Colonic mucosa (tissue), 4 donors: ENCODE results near the gene SLC6A8. TPM values are rescaled to one million over a fixed set of nuclear protein-coding genes. Genes with fewer than 3 reads are reported as not detected.
"Not testable (repeated sequence)": the region's sequence is repeated elsewhere in the genome, so short reads cannot be mapped to it uniquely, and the experiment has no call there.

Source experiments
- DNase-seq: peaks from one replicate; pipeline ENCODE4 v3.0.0-alpha.2; 2020
- H3K27ac ChIP-seq: fragments of 200-600 bp; one replicate; pipeline ENCODE4 v1.8.0; 2021
- H3K27me3 ChIP-seq: fragments of 200-600 bp; one replicate; pipeline ENCODE4 v1.8.0; 2021
- H3K36me3 ChIP-seq: fragments of 200-600 bp; one replicate; pipeline ENCODE4 v1.8.0; 2021
- H3K4me1 ChIP-seq: fragments of 200-600 bp; one replicate; pipeline ENCODE4 v1.8.0; 2021; ENCODE audit warnings: mild to moderate bottlenecking
- H3K4me3 ChIP-seq: fragments of 200-600 bp; one replicate; pipeline ENCODE4 v1.8.0; 2021
- H3K9ac ChIP-seq, 2 donors: one replicate each; pipeline ENCODE4 v1.7.0; 2013; ENCODE audit warnings: control low read depth in 2 of 2, low read depth in 2 of 2, low read length in 2 of 2
- H3K9me3 ChIP-seq: fragments of 200-600 bp; one replicate; pipeline ENCODE4 v1.8.0; 2021
- CTCF ChIP-seq: fragments of 200-600 bp; IDR thresholded peaks from one replicate; pipeline ENCODE4 v1.8.0; 2022; ENCODE audit warnings: antibody characterized with exemption, mild to moderate bottlenecking
- intact Hi-C: fragments of 100-400 bp; cut with DNase I; formaldehyde crosslinking; loops from one replicate; pipeline ENCODE4 v1.14.1; 2022
- total RNA-seq, 2 donors: library from RNA; stranded (reverse); fragmentation: NEBNext Ultra II Directional in 1 of 2; extraction: Animal tissue kit (Norgen Biotek cat#: 25700) in 1 of 2; gene quantifications; one replicate each; pipeline ENCODE4 v1.2.1, GENCODE V29; 2021
- donor health status: healthy.
- donor health status: DM: no; HTN: no; CAD: no.
- donor health status: DM: no; HTN: no; CAD: no.

The SLC6A8 gene
- total RNA-seq, 2 donors from 2014 or later: 197 to 435 TPM

GRCh38 chrX:153672531-153673427 lies 14.9 kb upstream of the SLC6A8 start:
- no peak overlapping the region for H3K9ac ChIP-seq
- intact Hi-C loops: no loop called here
- H3K4me1 ChIP-seq: no peaks in the 10 kb centered on the region
- no peak overlapping the region for H3K4me3 ChIP-seq
- H3K36me3 ChIP-seq: no peaks in the 10 kb centered on the region
- H3K27me3 ChIP-seq: no peaks in the 10 kb centered on the region
- no peak for TF ChIP-seq CTCF
- no peak overlapping the region for H3K27ac ChIP-seq
- no peak for DNase-seq
- H3K9me3 ChIP-seq: no peaks in the 10 kb centered on the region

- DNase-seq: no peak
- no peak for TF ChIP-seq CTCF
- Histone ChIP-seq H3K4me3 (no peak within 1 kb of the TSS), H3K36me3 (no peaks in the 10 kb centered on the region), H3K9me3 (no peaks in the 10 kb centered on the region), H3K27me3 (no peaks in the 10 kb centered on the region), H3K27ac (no peak within 1 kb of the TSS), H3K9ac (no peak within 1 kb of the TSS), H3K4me1 (no peaks in the 10 kb centered on the region)
- intact Hi-C loops: no loop called here
These were observed 14.1 kb upstream of the SLC6A8 start, which contains the start of gene PNCK for GRCh38 chrX:153673428-153674218. PNCK (minus strand) TSS chrX:153673813; CDS start chrX:153673076, 737 bp downstream.

GRCh38 chrX:153674219-153674851 lies 13.4 kb upstream of the SLC6A8 start:
- H3K4me3 ChIP-seq: no peak overlapping the region
- no peak overlapping the region for H3K27ac ChIP-seq
- intact Hi-C loops: no loop called here
- H3K27me3 ChIP-seq: no peaks in the 10 kb centered on the region
- no peaks in the 10 kb centered on the region for H3K9me3 ChIP-seq
- DNase-seq: no peak
- no peak overlapping the region for H3K9ac ChIP-seq
- no peak for TF ChIP-seq CTCF
- no peaks in the 10 kb centered on the region for H3K36me3 ChIP-seq
- no peaks in the 10 kb centered on the region for H3K4me1 ChIP-seq

GRCh38 chrX:153681175-153681574 lies 6.6 kb upstream of the SLC6A8 start:
- Histone ChIP-seq H3K9ac (no peak overlapping the region), H3K36me3 (no peaks in the 10 kb centered on the region), H3K27ac (no peak overlapping the region), H3K4me3 (no peak overlapping the region), H3K27me3 (no peaks in the 10 kb centered on the region), H3K9me3 (no peaks in the 10 kb centered on the region), H3K4me1 (no peaks in the 10 kb centered on the region)
- no peak for DNase-seq
- intact Hi-C loops: no loop called here
- no peak for TF ChIP-seq CTCF

GRCh38 chrX:153683486-153683885 lies 4.2 kb upstream of the SLC6A8 start:
- H3K9ac ChIP-seq, H3K27ac ChIP-seq, H3K27me3 ChIP-seq, H3K4me1 ChIP-seq, intact Hi-C loops, DNase-seq, H3K9me3 ChIP-seq, H3K36me3 ChIP-seq, H3K4me3 ChIP-seq: not testable (repeated sequence)
